Keratinocyte (primary cell): ENCODE measurements around the gene MLN. TPM values are rescaled to one million over a fixed set of nuclear protein-coding genes. Genes with fewer than 3 reads are reported as not detected.

Experiments used
- DNase-seq: peaks from one replicate; pipeline ENCODE4 v3.0.0-alpha.2; 2011; ENCODE audit warnings: low read depth, missing footprints, low spot score
- FAIRE-seq: peaks from 2 replicates; lab custom pipeline; 2011; peaks lifted over from hg19 to GRCh38; lab: Jason Lieb, UNC
- H2AFZ ChIP-seq: 2 replicates; pipeline ENCODE4 v1.6.0; 2012; ENCODE audit warnings: low read length, control low read depth, inconsistent platforms; ENCODE audit not compliant: control insufficient read depth
- H3K27ac ChIP-seq: 2 replicates; pipeline ENCODE4 v1.5.1; 2011; ENCODE audit warnings: low read length; ENCODE audit not compliant: control insufficient read depth, insufficient read depth
- H3K27me3 ChIP-seq: 3 replicates; pipeline ENCODE4 v1.6.0; 2011; ENCODE audit warnings: low read length; ENCODE audit not compliant: control insufficient read depth, insufficient read depth; ENCODE audit errors: extremely low read depth
- H3K36me3 ChIP-seq, 2 experiments: 2 replicates in 1 of 2; 3 replicates in 1 of 2; pipeline ENCODE4 v1.5.1; 2011; ENCODE audit warnings: low read length in 2 of 2, mild to moderate bottlenecking in 1 of 2; ENCODE audit not compliant: control insufficient read depth in 2 of 2, insufficient read depth in 2 of 2; ENCODE audit errors: extremely low read depth in 1 of 2
- H3K4me1 ChIP-seq: 3 replicates; pipeline ENCODE4 v1.5.1; 2011; ENCODE audit warnings: low read length; ENCODE audit not compliant: control insufficient read depth, insufficient read depth; ENCODE audit errors: extremely low read depth
- H3K4me2 ChIP-seq: 3 replicates; pipeline ENCODE4 v1.6.0; 2011; ENCODE audit warnings: low read depth, low read length; ENCODE audit not compliant: control insufficient read depth, insufficient read depth; ENCODE audit errors: extremely low read depth
- H3K4me3 ChIP-seq, 3 experiments: fragments of 200-600 bp in 1 of 3; sonication (generic) in 1 of 3; 2 replicates in 2 of 3; 3 replicates in 1 of 3; pipeline ENCODE4 v1.5.1; 2011 to 2016; ENCODE audit warnings: low read length in 3 of 3, mild to moderate bottlenecking in 3 of 3, control low read depth in 2 of 3, inconsistent platforms in 1 of 3, low read depth in 1 of 3, mixed read lengths in 1 of 3, mixed run types in 1 of 3, moderate library complexity in 1 of 3; ENCODE audit not compliant: control insufficient read depth in 2 of 3, insufficient read depth in 2 of 3; ENCODE audit errors: extremely low read depth in 1 of 3
- H3K79me2 ChIP-seq: 2 replicates; pipeline ENCODE4 v1.6.0; 2012; ENCODE audit warnings: low read length; ENCODE audit not compliant: control insufficient read depth, insufficient read depth
- H3K9ac ChIP-seq: 3 replicates; pipeline ENCODE4 v1.6.0; 2011; ENCODE audit warnings: low read length; ENCODE audit not compliant: control insufficient read depth, insufficient read depth; ENCODE audit errors: extremely low read depth
- H3K9me1 ChIP-seq: 3 replicates; pipeline ENCODE4 v1.6.0; 2011; ENCODE audit warnings: low read length; ENCODE audit not compliant: control insufficient read depth, insufficient read depth; ENCODE audit errors: extremely low read depth
- H3K9me3 ChIP-seq: 2 replicates; pipeline ENCODE4 v1.5.1; 2012; ENCODE audit warnings: low read depth, low read length; ENCODE audit not compliant: control insufficient read depth
- H4K20me1 ChIP-seq: 3 replicates; pipeline ENCODE4 v1.6.0; 2011; ENCODE audit warnings: low read length; ENCODE audit not compliant: control insufficient read depth, insufficient read depth; ENCODE audit errors: extremely low read depth
- CTCF ChIP-seq, 3 experiments: IDR thresholded peaks in 1 of 3; conservative IDR thresholded peaks in 1 of 3; optimal IDR thresholded peaks in 1 of 3; 2 replicates in 2 of 3; 3 replicates in 1 of 3; pipeline versions ENCODE3 to v1.5.1; 2011; ENCODE audit warnings: low read length in 3 of 3, mild to moderate bottlenecking in 3 of 3, moderate library complexity in 2 of 3, control low read depth in 1 of 3, inconsistent platforms in 1 of 3; ENCODE audit not compliant: insufficient read depth in 2 of 3; ENCODE audit errors: extremely low read depth in 1 of 3
- EZH2 ChIP-seq: IDR thresholded peaks from one replicate; pipeline ENCODE4 v1.6.1; 2012; ENCODE audit warnings: inconsistent platforms, mild to moderate bottlenecking, low read length, moderate library complexity
- dilution Hi-C: fragments of 300-500 bp; cut with MboI; formaldehyde crosslinking; loops from one replicate; pipeline ENCODE4 v1.7.0; 2020; ENCODE audit warnings: low sequenced_read_pairs; ENCODE audit not compliant: extremely low pct_ligation_motif_present
- polyA plus RNA-seq, 5 experiments: library from polyadenylated mRNA; depleted of rRNA in 3 of 5; stranded (reverse) in 3 of 5; stranded (forward) in 1 of 5; unstranded in 1 of 5; fragments of >200 nt; gene quantifications; 1 replicate in 1 of 5; 2 replicates in 3 of 5; 3 replicates in 1 of 5; pipeline versions ENCODE4 v1.2.1 to v1.2.3, GENCODE V29; 2011 to 2012; ENCODE audit warnings: missing spikeins in 2 of 5, low read depth in 1 of 5, low replicate concordance in 1 of 5

MLN gene
- polyA plus RNA-seq, 1 donor (not counting 4 experiments of a cell fraction or from before 2014, with no cell fraction given) = not detected

GRCh38 chr6:33828452-33828763 is 24.6 kb upstream of the MLN start:
- Histone ChIP-seq H3K27me3 (no peaks in the 10 kb centered on the region), H3K79me2 (no peaks in the 10 kb centered on the region), H4K20me1 (no peaks in the 10 kb centered on the region), H3K4me2 (no peak overlapping the region), H3K9me3 (no peaks in the 10 kb centered on the region), H3K4me3 (no peak overlapping the region), H2AFZ (no peak overlapping the region), H3K9me1 (no peaks in the 10 kb centered on the region), H3K27ac (no peak overlapping the region), H3K36me3 (no peaks in the 10 kb centered on the region), H3K9ac (no peak overlapping the region), H3K4me1 (peaks cover 7% of the 10 kb centered on the region)
- no peak for DNase-seq
- FAIRE-seq = no peak
- TF ChIP-seq CTCF (optimal IDR thresholded peaks at IDR 0.05 in 1 of 3, IDR thresholded peaks at IDR 0.05 in 1 of 3, conservative IDR thresholded peaks at IDR 0.05 in 1 of 3; ENCODE audit: extremely low read depth in 1 of 3, insufficient read depth in 2 of 3, low read length in 3 of 3) (no peak), EZH2 (no peak)
- dilution Hi-C loops = no loop called here

GRCh38 chr6:33827546-33828451 is 24.0 kb upstream of the MLN start:
- no peaks in the 10 kb centered on the region for H3K9me1 ChIP-seq
- H3K9me3 ChIP-seq = no peaks in the 10 kb centered on the region
- H3K36me3 ChIP-seq = no peaks in the 10 kb centered on the region
- no peak overlapping the region for H3K4me3 ChIP-seq
- no peak for FAIRE-seq
- H3K9ac ChIP-seq = no peak overlapping the region
- peaks cover 7% of the 10 kb centered on the region for H3K4me1 ChIP-seq
- H3K27ac ChIP-seq = no peak overlapping the region
- no peak for TF ChIP-seq EZH2
- DNase-seq = no peak
- dilution Hi-C loops = no loop called here
- H3K4me2 ChIP-seq = no peak overlapping the region
- no peaks in the 10 kb centered on the region for H4K20me1 ChIP-seq
- no peaks in the 10 kb centered on the region for H3K79me2 ChIP-seq
- no peak overlapping the region for H2AFZ ChIP-seq
- no peaks in the 10 kb centered on the region for H3K27me3 ChIP-seq
